Measurements from ENCODE around the gene CENPW. TPM values are rescaled to one million over a fixed set of nuclear protein-coding genes. Genes with fewer than 3 reads are reported as not detected.

CENPW gene
- total RNA-seq, 1 experiment from 2014 or later, result 82.3 TPM

GRCh38 chr6:126300126-126300525 is 39.8 kb upstream of the CENPW start:
- Mint-ChIP-seq H3K4me1 (no peaks in the 10 kb centered on the region), H3K27me3 (ENCODE audit: low read depth) (no peaks in the 10 kb centered on the region; the same call in 1 of the 2 replicates), H3K27ac (no peak overlapping the region), H3K9me3 (no peaks in the 10 kb centered on the region), H3K36me3 (ENCODE audit: insufficient read depth in 1 of 3, low read depth in 3 of 3) (no peaks in the 10 kb centered on the region), H3K4me3 (no peak overlapping the region)
- Histone ChIP-seq H3K27ac (ENCODE audit: insufficient read length, low read depth, low read length) (no peak overlapping the region), H3K23ac (ENCODE audit: insufficient read length, low read depth, low read length) (no peak overlapping the region), H3K9me3 (ENCODE audit: control insufficient read depth, low read depth, low read length) (no peaks in the 10 kb centered on the region), H2AK5ac (ENCODE audit: insufficient read length, low read length) (no peak overlapping the region), H3K14ac (ENCODE audit: insufficient read depth, low read length) (no peak overlapping the region), H4K8ac (replicated peaks; ENCODE audit: insufficient read length, low read depth, low read length) (no peak overlapping the region), H3K9ac (ENCODE audit: extremely low read depth, insufficient read length, low read length) (no peak overlapping the region), H3K4me1 (ENCODE audit: insufficient read depth, low read length) (no peaks in the 10 kb centered on the region), H2BK20ac (ENCODE audit: low read depth, low read length, poor library complexity, severe bottlenecking) (no peak overlapping the region), H4K20me1 (ENCODE audit: control insufficient read depth, insufficient read depth, insufficient read length) (no peaks in the 10 kb centered on the region), H3K56ac (ENCODE audit: insufficient read length, low read depth, low read length) (no peak overlapping the region), H2AFZ (ENCODE audit: low read length) (no peak overlapping the region), H3K79me1 (ENCODE audit: insufficient read depth, low read depth, low read length, poor library complexity, severe bottlenecking) (no peaks in the 10 kb centered on the region), H2BK5ac (ENCODE audit: insufficient read length, low read length) (no peak overlapping the region), H3K27me3 (ENCODE audit: insufficient read depth, low read length) (no peaks in the 10 kb centered on the region), H3K23me2 (ENCODE audit: insufficient read length, low read depth, low read length, poor library complexity, severe bottlenecking) (no peaks in the 10 kb centered on the region), H4K5ac (ENCODE audit: insufficient read length, low read depth, low read length) (no peak overlapping the region), H3K18ac (ENCODE audit: insufficient read length, low read depth, low read length) (no peak overlapping the region), H3K4ac (ENCODE audit: low read depth, low read length) (no peak overlapping the region), H2BK120ac (ENCODE audit: low read depth, low read length, poor library complexity, severe bottlenecking) (no peak overlapping the region), H2BK12ac (ENCODE audit: insufficient read length, low read depth, low read length) (no peak overlapping the region), H2BK15ac (ENCODE audit: low read depth, low read length) (no peak overlapping the region), H3K79me2 (ENCODE audit: insufficient read depth, low read length) (no peaks in the 10 kb centered on the region), H4K91ac (ENCODE audit: insufficient read length, low read depth, low read length) (no peak overlapping the region), H3T11ph (ENCODE audit: low read length) (peak overlapping the region; percentile 36), H3K4me2 (ENCODE audit: insufficient read depth, insufficient read length, low read length) (no peak overlapping the region)
- no peak for DNase-seq
- WGBS (ENCODE audit: extremely low coverage, insufficient read length, low lambda C conversion rate), result 100% methylated on average over 1 of the region's 3 CpGs
- no peak for TF ChIP-seq CTCF (conservative IDR thresholded peaks at IDR 0.05)
